ENCODE data around the gene ZMPSTE24.

ZMPSTE24 gene

GRCh38 chr1:40305451-40305850, 47.4 kb downstream of the ZMPSTE24 start:
- DNase-seq (ENCODE audit: low spot score), result no peak

GRCh38 chr1:40305871-40306270, 47.8 kb downstream of the ZMPSTE24 start:
- no peak for DNase-seq (ENCODE audit: low spot score)

GRCh38 chr1:40306296-40306695, 48.3 kb downstream of the ZMPSTE24 start:
- DNase-seq (ENCODE audit: low spot score), result no peak

GRCh38 chr1:40307186-40307585, 49.1 kb downstream of the ZMPSTE24 start:
- no peak for DNase-seq (ENCODE audit: low spot score)

- DNase-seq (ENCODE audit: low spot score), result no peak
Observed at GRCh38 chr1:40308036-40308727, 50.1 kb downstream of the ZMPSTE24 start.

- DNase-seq (ENCODE audit: low spot score), result no peak
Observed at GRCh38 chr1:40309374-40310128, 51.5 kb downstream of the ZMPSTE24 start.

GRCh38 chr1:40310129-40310461, 52.1 kb downstream of the ZMPSTE24 start:
- DNase-seq (ENCODE audit: low spot score), result no peak

GRCh38 chr1:40310983-40311642, 53.1 kb downstream of the ZMPSTE24 start:
- no peak for DNase-seq (ENCODE audit: low spot score)

GRCh38 chr1:40311692-40312091, 53.7 kb downstream of the ZMPSTE24 start:
- no peak for DNase-seq (ENCODE audit: low spot score)

GRCh38 chr1:40312238-40313205, 54.5 kb downstream of the ZMPSTE24 start:
- DNase-seq (ENCODE audit: low spot score), result no peak

- no peak for DNase-seq (ENCODE audit: low spot score)
Observed at GRCh38 chr1:40313329-40313957, 55.4 kb downstream of the ZMPSTE24 start.

GRCh38 chr1:40313958-40314720, 56.1 kb downstream of the ZMPSTE24 start:
- DNase-seq (ENCODE audit: low spot score), result no peak

GRCh38 chr1:40314721-40315238, 56.7 kb downstream of the ZMPSTE24 start:
- DNase-seq (ENCODE audit: low spot score), result no peak

- peak; percentile 92 for DNase-seq (ENCODE audit: low spot score)
Observed at GRCh38 chr1:40315239-40315794, 57.3 kb downstream of the ZMPSTE24 start.

GRCh38 chr1:40315795-40316594, 58.0 kb downstream of the ZMPSTE24 start:
- no peak for DNase-seq (ENCODE audit: low spot score)

- peak; percentile 48 for DNase-seq (ENCODE audit: low spot score)
Observed at GRCh38 chr1:40316595-40317393, 58.8 kb downstream of the ZMPSTE24 start, which contains the start of gene COL9A2. COL9A2 (minus strand) TSS chr1:40317286; CDS start chr1:40317197, 89 bp downstream.

GRCh38 chr1:40317394-40318074, 59.5 kb downstream of the ZMPSTE24 start:
- no peak for DNase-seq (ENCODE audit: low spot score)

- DNase-seq (ENCODE audit: low spot score), result no peak
Observed at GRCh38 chr1:40318476-40318875, 60.4 kb downstream of the ZMPSTE24 start.
